Activated naive CD4-positive, alpha-beta T cell treated with anti-CD3 and anti-CD28 coated beads, Interleukin-2, amount 50 U/mL, for 16 hours (primary cell): Measurements from ENCODE around the gene APBB1.

Source experiments
- DNase-seq: peaks from one replicate; pipeline ENCODE4 v3.0.0-alpha.2; 2020

The APBB1 gene

DNA sequence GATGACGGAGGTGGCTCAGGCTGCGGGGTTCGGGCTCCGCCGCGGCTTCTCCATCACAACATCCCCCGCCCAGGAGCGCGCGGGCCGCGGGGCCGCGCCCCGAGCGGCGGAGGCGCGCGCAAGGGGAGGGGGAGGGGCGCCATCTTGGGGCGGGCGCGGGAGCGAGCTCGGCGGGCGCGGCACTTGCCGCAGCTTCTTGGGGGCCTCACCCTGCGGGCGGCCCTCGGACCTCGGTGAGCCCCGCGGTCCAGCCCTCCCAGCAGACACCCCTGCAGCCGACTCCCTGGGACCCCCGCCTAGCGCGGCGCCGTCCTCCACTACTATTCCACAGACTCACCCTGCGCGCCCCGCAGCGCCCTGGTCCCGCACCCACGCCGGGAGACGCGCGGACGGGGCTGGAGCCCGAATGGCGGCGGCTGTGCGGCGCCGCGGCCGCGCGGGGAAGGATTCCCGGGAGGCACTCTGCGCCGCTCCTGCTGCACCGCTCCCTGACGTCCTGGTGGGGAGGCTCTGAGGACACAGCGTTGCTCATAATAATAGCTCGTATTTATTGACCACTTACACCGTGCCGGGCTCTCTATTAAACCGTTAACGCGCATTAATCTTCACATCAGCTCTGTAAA lies at the start of gene APBB1:
TSS of gene APBB1 (minus strand) at position 86 of the 623 bp plus-strand sequence. CDS start 7,747 bp downstream, outside the sequence.
- DNase-seq, result peak; percentile 78

DNA sequence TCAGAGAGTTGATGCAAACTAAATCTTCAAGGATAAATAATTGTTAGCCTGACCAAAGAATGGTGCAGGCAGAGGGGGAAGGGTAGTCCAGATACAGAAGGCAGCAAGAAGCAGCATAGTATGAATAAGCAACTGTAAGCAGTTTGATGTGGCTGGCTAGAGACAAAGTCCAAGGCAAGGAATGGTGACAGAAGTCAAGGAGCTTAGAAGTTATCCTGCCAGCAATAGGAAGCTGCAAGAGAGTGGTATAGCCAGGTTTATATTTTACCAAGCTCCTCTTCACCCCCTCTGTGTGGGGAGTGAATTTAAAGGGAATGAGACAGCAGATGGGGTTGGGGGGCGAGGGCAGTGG lies 40.2 kb upstream of the APBB1 start:
- no peak for DNase-seq

DNA sequence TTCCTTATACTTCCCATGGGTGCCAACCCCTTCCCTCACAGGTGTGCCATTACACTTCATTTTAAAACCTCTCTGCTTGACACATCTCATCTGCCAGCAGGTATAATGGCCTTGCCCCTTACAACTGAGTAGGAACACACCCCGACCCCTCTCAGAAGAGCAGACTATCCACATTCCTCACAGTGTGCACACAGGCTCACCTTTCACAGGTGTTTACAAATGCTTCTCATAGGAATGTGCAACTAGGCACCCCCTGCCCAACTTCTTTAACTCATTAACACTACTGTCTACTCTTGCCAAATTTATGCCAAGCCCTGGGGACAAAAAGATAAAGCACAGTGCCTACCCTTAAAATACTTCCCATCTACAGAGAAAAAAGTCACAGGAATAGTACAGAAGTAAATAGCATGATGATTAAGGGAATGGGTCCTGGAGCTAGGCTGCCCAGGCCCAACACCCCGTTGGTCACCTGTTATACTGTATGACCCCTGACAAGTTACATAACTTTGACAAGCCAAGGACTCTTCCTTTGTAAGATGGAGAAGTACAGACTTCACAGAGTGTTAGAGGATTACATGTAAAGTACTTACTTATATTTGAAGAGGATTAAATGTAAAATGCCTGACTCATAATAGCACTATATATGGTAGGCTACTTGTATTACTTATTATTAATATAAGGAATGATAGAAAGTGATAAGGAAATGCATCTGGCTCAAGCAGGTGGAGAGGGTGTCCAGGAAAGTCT lies 39.6 kb upstream of the APBB1 start:
- no peak for DNase-seq

DNA sequence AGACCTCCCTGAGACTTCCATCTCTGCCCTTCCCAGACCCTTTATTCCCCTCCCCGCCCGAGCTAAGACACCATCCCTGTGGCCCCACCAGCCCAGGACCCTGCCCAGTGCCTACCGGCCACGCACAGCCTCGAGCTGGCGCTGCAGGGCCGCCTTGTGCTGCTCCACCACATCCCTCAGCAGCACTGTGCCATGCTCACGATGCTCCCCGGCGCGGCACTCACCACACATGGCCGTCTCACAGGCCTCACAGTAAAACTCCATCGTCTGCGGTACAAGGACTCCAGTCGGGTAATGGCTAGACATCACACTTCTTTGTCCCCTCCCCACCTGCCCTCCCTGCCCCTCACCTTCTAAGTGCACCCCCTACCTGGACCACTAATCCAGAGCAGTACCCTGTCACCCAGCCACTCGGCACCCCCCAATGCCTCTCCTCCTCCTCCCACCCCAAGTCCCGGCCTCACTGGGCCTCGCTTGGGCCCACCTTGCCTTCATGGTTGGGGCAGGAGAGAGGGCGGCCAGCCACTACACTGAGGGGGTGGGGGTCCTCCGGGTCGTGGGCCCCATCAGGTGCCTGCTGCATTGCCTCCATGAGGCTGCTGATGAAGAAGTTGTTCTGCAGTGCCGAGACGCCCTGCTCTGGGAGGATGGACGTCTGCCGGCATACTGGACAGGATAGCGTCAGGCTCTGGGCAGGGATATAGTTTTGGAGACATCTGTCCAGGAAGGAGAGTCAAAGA lies 38.9 kb upstream of the APBB1 start:
- no peak for DNase-seq

DNA sequence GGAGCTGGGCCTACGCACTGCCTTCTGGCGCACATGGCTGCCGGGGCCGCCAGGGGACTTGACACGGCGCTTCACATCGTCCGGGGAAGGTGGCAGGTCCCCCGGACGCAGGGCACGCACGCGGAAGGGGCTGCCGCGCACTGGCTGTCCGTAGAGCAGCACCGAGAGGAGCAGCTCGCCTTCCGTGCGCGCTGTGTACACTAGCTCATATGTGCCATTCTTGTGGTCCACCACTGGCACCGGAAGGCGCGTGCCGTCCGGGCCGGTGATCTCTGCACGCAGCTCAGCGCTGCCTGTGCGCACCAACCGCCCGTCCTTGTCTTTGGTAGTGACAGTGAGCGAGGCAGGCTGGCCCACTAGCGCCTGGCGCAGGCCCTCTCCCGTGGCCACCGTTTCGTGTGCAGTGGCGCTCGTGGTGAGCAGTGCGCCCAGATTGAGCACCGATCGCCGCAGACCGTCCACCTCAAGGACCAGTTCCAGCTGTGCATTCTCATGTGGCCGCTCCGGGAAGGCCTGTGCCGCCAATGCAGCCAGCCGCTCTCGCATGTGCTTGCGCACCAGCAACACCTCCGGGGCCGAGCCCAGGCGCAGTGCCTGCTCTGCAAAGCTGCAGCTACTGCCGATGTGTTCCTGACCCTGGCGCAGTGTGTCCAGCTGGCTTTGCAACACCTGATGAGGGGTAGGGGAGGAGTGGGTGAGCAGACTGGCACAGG lies 37.6 kb upstream of the APBB1 start:
- DNase-seq, result no peak

DNA sequence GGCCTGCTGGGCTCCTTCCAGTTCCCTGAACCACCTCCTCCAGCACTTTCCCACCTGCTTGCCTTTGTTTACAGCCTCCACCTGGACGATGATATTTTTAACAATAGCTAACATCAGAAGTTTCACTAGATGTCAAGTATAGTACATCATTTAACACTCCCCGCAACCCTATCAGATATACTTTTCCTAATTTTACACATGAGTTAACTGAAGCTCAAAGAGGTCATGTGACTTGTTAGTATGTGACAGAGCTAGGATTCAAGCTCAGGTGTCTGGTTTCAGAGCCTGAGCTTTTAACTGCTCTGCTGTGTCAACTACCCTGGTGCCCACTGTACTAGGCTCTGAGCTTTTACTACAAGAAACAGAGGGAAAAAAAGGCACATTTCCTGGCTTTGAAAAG lies 36.2 kb upstream of the APBB1 start:
- no peak for DNase-seq

DNA sequence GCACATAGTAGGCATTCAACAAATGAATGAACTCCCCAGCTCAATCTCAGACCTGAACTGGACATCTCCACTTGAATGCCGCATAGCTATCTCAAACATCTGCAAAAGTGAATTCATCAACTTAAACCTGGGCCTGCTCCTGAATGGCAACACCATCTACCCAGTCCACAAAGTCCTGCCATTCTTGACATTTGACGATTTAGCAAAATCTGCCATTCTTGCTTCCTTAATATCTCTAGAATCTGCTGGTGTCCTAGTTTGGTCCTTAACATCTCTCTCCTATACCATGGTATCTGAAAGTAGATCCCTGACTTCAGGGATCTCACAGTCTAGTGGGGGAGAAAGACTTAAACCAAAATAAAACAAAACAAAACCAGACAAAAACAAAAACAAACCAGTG lies 34.3 kb upstream of the APBB1 start:
- no peak for DNase-seq

DNA sequence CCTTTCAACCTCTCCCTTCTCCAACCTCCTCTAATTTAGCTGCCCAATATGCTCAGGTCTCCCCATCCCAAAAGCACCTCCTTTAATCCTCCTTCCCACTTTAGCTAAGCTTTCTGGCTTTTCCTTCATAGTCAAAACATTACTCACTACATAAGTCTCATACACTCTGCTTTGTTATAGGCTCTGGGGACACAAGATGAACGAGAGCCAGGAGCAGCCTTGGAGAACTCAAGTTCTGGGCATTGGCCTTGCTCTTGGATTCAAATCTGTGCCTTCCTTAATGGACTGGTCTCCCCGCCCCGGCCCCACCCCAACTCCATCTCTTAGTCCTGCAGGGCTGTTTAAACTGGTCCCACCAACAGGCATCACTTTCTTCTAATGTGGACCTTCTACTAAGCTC lies 33.3 kb upstream of the APBB1 start:
- DNase-seq, result no peak

DNA sequence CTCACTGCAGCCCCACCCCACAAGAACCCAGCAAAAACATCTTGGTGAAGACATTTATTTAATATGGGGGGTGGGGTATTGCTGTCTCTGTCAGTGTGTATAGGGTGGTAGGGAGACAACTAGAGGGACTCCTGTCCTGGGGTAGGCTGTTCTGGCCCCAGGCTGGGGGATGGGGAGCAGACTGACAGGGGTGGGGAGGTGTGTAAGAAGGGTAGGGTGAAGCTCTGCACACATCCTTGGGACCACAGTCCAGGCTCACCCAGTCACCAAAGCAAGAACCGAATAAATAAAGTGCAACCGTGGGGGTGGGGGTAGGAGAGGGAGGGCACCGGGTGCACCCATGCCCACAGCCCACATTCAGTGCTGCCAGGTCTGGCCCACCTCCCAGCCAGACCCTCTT lies 29.7 kb upstream of the APBB1 start:
- no peak for DNase-seq

DNA sequence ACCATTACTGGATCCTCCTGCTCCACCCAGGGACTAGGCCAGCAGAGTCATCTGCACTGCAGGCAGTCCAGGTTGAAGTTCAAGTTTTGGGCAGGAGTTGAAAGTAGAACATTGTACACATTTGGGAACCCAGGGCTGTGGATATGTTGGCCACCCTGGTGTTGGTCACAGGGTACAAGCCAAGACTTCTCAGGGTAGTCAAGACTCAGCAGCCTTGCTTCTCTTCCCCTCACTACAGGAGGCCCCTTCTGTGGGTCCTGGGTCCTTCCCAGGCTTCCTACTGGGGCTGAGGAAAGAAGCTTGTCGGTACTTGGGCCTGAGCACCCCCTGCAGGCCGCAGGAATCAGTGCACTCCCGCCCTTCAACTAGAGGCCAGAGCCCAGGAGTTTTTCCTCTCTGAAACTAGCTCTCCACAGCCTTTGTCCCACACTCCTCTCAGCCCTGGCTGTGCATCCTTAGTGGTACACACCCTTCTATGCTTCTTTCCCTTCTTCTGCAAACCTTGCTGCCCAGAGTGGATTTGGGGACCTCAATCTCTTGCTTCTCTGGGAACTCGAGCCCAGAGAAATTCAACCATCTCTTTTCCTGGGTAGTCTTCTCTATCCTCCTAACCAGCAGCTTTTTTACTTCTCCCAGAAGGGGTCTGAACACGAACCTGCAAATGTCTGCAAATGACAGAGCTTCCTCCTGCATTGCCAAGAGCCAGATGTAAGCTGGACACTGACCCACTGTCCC lies 24.5 kb upstream of the APBB1 start:
- DNase-seq, result peak; percentile 53

DNA sequence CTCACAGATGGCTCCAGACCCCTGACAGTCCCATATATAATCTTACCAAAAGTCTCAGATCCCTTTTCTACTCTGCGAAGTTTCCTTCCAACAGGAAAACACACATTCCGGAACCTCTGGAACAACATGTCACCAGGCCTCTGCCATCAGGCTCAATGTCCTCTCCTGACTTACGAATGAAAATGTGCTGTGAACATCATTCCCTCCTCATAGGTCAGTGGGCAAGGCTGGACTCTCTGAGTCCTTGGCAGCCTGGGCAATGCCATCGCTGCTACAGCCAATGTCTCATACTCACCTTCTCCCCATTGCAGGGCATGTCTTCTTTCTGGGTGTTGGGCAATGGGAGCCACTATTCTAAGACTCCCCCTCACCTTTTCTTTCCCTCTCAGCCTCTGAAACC lies 23.5 kb upstream of the APBB1 start:
- no peak for DNase-seq

DNA sequence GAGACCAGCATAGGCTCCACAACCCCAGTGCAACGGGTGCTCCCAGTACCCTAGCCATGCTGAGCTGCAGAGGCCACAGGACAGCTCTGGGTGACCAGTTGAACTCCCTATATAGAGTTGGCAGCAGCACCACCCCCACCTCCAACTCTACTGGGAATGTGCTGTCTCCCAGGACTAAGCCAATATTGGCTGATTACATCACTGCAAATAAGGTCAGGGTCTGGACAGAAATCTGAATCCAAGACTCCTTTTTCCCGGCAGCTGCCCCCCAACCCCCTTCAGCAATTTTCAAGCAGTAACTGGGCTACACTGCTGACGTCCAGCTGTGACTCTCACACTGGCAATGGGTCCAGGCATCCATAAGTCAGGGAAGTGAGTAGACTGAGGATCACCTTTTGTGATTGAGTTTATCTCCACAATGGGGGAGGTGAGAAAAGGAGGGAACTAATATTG lies 22.0 kb upstream of the APBB1 start, which contains the start of gene HPX:
TSS of gene HPX (minus strand) at position 82 of the 453 bp plus-strand sequence. CDS start at position 58, 24 bp downstream.
- no peak for DNase-seq

DNA sequence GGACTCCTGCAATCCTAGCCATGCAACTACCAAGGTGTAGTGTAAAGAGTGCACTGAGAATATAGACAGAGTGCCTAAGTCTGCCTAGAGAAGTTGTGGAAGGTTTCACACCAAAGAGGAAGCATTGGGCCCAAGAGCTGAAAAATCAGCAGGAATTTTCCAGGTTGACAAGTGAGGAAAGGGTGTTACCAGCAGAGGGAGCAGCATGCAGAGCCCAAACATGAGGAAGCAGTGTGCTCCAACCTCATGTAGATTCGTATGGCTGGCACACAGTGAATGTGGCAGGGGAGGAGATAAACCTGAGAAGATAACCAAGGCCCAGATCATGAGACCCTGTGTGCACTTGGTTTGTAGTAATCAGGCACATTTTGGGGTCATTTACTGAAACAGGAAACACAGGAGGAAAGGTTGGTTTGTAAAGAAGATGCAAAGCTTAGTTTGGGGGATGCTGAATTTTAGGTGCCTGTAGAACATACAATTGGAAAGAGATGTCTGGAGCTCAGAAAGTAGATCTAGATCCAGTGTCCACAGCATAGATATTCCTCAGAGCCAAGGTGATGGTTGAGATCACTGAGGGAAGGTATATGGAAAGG lies 20.2 kb upstream of the APBB1 start:
- no peak for DNase-seq

DNA sequence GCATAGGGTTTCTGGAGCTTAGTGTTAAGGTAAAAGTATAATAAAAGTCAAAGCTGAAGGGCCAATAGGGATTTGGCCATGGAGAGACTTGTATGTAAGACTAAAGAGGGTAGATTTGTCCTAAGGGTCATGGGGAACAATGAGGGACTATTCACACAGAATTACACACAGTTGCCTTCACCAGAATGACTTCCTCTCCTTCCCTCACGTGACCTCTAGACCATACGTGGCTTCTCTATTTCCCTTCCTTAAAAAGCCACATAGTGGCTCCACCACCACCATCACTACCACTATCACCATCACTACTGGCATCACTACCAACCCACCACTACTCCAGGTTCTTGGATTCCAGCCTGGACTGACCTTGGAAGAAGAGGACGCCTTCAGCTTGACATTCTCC lies 19.1 kb upstream of the APBB1 start:
- no peak for DNase-seq

DNA sequence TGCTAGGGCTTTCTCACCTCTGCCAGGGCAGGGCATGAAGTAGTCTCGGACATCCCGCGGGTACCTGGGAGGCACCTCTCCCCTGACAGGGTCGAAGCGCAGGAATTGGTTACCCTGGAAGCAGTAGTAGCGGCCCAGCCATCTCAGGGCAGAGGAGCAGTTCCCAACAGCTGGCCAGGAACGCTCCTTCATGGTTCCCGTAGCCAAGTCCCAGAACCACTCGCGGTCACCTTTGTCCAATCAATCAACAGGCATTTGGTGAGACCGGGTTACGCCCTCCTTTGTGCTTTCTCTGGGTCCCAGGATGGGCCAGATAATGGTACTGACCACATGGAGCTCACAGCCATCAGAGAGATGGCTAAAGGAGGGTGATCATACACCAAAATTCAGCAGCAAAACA lies 18.5 kb upstream of the APBB1 start:
- no peak for DNase-seq

DNA sequence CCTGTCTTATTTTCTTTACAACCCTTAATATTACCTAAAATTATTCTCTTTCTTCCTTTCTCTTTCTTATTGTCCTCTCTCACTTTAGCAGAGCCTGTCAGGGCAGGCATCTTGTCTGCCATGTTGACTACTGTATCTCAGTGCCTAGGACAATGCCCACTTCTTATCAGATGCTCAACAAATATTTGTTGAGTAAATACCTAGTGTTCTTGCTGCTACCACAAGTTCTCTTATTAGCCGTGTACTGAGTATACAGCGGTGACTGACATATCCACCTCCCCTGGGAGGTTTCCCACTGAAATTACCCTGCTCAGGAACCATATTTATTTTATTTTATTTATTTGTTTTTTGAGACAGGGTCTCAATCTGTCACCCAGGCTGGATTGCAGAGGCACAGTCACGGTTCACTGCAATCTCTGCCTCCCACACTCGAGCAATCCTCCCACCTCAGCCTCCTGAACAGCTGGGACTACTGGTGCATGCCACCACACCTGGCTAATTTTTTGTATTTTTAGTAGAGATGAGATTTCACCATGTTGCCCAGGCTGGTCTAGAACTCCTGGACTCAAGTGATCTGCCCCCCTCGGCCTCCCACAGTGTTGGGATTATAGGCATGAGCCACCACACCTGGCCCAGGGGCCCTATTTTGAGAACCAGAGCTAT lies 15.2 kb upstream of the APBB1 start:
- no peak for DNase-seq

DNA sequence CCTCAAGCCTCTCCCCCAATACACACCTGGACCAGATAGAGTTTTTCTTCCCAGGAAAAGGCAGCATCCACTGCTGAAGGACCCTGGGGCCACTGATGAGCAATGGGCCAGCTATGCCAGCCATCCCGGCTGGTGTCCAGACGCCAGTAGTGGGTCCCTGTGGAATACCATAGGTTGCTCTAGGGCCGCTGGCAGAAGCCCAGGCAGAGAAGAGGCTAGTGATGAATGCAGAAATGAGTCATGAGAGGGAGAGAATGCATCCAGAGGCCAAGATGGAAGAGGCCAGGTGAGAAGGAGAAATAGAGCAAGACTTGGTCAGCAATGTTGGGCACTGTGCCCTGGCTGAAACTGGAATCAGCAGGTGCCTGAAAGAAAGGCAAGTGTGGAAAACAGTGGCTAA lies 13.0 kb upstream of the APBB1 start:
- DNase-seq, result no peak

DNA sequence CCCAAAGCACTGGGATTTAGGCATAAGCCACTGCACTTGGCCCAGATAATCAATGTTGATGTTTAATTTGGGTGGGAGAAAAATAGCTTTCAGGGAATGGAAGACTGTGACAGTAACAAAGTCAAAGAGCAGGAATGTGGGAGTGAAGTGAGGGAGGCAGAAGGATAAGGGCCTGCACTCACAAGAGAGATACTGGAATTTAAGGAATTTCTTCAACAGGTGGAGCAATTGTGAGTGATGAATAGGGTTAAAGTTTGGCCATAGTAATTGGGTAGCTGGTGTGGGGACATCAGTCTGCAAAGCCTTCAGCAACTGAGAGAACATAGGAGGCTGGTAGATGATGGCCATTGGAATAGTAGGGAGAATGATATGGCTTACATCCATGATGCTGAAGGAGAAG lies 8.6 kb upstream of the APBB1 start:
- DNase-seq, result no peak

DNA sequence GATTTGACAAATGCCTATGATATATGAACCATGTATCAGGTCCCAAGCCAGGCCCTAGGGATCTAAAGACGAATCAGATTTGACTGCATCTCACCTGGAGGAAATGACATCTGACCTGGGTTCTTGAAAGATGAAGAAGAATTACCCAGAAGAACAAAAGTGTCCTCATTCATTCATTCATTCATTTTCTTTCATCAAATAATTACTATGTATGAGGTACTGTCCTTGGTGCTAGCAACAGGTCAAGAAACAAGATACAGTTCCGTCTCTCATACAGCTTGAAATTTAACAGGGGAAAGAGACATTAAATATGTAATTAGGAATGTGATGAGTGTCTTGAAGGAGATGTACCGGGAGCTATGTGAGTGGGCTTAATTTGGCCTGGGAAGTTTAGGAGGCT lies 1.8 kb upstream of the APBB1 start:
- DNase-seq, result no peak

DNA sequence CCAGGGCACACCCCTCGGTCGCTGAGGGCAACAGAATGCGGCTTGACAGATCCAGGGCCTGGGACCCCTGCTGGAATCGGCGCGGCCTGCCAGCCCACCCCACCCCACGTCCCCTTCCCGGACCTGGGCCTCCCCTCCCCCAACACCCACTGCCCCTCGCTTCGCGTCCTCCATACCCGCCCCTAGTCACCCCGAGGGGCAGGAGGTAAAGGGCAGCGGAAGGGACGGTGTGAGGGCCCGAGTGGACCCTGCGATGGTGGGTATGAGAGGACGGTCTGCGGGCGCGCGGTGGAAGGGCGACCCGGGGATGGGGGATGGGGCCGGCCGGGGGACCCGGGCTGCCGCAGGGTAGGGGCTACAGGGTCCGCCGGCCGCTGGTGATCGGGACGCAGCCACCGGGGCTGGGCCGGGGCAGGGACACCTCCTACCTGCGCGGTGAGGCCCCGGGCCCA lies 311 bp downstream of the APBB1 start:
- no peak for DNase-seq

DNA sequence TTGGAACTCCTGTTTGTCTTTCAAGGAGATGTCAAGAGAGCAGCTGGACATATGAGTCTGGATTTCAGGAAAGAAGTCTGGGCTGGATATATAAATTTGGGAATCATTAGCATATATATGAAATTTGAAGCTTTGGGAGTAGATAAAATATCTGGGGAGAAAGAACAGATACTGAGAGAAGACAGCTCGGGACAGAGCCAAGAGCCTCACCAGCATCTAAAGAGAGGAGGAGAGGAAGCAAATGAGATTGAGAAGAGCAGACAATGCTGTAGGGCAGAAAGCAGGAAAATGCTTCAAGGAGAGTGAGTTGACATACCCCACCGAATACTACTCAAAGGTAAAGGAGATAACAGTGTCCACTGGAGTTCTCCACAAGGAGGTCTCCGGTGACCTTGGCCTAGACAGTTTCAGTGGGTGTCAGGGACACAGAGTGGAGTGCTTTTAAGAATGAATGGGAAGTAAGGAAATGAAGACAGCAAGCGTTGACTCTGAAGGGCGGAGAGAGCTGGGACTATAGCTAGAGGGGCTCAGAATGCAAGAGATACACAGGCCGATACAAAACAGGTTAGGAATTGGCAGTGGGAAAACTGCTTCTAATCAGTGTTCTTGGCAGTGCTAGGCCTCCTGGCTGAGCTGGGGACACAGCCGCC lies 862 bp downstream of the APBB1 start:
- no peak for DNase-seq
